Esophagus squamous epithelium (tissue), 4 donors: ENCODE results near the gene EVA1B.

ENCODE experiments used
- POLR2A ChIP-seq, 4 donors: fragments of 450-650 bp; IDR thresholded peaks; one replicate each; pipeline ENCODE4 v1.6.1; 2017; ENCODE audit warnings: antibody characterized with exemption in 4 of 4, mild to moderate bottlenecking in 4 of 4, moderate library complexity in 3 of 4
- TF ChIP-seq, protein P1 (sequence below), 6 experiments: fragments of 450-650 bp in 4 of 6; fragments of 200-600 bp in 2 of 6; sonication (generic) in 2 of 6; IDR thresholded peaks; one replicate each; pipeline ENCODE4 v1.5.1; 2016 to 2019; ENCODE audit warnings: antibody characterized with exemption in 6 of 6, mild to moderate bottlenecking in 4 of 6, moderate library complexity in 4 of 6

DNA sequence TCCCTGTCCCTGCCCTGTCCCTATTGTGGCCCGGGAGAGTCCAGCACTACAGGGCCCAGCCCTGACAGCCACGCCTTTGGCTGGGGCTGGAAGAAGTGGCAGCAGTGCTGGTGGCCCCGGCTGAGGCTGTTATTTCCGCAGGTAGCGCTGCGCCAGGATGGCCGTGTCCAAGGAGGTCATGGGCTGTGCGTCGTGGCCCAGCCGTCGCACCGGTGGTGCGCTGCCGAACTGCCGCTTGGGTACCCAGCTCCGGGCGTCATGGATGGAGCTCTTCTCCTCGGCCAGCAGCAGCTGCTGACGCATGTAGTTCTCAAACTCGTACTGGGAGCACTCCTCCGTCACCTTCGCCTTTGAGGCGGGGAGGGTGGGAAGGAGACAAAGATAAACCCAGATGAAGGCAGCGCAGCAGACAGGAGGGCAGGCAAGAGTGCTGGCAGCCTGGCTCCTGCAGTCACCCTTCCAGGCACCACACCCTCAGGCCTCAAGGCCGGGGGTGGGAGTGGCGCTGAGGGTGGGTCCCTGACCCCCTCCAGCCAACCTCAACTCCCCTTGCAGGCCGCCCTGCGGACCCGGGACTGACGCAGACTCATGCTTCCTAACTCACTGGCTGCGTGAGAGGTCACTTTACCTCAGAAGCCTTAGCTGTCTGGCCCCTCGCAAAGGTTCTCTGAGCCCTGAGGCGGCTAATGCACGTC is 18.3 kb upstream of the EVA1B start:
- TF ChIP-seq, protein P1, sequence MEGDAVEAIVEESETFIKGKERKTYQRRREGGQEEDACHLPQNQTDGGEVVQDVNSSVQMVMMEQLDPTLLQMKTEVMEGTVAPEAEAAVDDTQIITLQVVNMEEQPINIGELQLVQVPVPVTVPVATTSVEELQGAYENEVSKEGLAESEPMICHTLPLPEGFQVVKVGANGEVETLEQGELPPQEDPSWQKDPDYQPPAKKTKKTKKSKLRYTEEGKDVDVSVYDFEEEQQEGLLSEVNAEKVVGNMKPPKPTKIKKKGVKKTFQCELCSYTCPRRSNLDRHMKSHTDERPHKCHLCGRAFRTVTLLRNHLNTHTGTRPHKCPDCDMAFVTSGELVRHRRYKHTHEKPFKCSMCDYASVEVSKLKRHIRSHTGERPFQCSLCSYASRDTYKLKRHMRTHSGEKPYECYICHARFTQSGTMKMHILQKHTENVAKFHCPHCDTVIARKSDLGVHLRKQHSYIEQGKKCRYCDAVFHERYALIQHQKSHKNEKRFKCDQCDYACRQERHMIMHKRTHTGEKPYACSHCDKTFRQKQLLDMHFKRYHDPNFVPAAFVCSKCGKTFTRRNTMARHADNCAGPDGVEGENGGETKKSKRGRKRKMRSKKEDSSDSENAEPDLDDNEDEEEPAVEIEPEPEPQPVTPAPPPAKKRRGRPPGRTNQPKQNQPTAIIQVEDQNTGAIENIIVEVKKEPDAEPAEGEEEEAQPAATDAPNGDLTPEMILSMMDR (IDR thresholded peaks at IDR 0.05), result no peak
- TF ChIP-seq POLR2A (IDR thresholded peaks at IDR 0.05), result no peak
